Measurements from ENCODE around the gene MMP17. TPM values are rescaled to one million over a fixed set of nuclear protein-coding genes. Genes with fewer than 3 reads are reported as not detected.

MMP17 gene
- total RNA-seq, 4 donors from 2014 or later = 2.6 to 23.6 (median 12.4) TPM

DNA sequence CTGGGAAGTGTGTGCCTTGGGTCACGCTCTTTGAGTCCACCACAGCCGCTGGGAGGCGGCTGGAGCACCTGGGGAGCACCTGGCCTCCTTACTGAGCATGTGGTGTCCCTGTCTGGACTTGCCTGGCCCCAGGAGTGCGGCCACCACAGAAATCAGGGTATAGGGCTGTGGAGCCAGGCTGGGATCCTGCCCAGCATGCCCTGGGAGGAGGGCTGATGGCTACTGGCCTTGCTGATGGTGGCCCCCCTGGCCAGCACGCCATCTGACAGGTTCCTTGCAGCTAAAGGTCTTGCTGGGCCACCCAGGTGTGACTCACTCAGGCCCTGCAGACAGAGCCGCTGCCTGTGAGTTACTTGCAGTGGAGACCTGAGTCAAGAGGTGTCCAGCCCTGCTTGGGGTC lies 72.2 kb downstream of the MMP17 start:
- H3K9me3 ChIP-seq = no peaks in the 10 kb centered on the region
- no peak overlapping the region for H3K27ac ChIP-seq
- intact Hi-C loops (cut with DNase I; ENCODE audit: low total_unique reads) = no loop called here
- 96% methylated on average over 4 of the region's 6 CpGs; no CpG with 5 or more reads in 1 of the 2 donors for WGBS, 2 donors (ENCODE audit: low coverage in 1 of 2)
- in situ Hi-C loops (cut with MboI; ENCODE audit: low pct_ligation_motif_present in 1 of 4, low pct_unique_long_range_greater_than_20kb in 1 of 4, low sequenced_read_pairs in 3 of 4) = no loop called here
- TF ChIP-seq POLR2A (IDR thresholded peaks at IDR 0.05) (no peak), EP300 (IDR thresholded peaks at IDR 0.05; ENCODE audit: low read depth) (no peak), POLR2AphosphoS5 (IDR thresholded peaks at IDR 0.05) (no peak)
- TF ChIP-seq, protein P1, sequence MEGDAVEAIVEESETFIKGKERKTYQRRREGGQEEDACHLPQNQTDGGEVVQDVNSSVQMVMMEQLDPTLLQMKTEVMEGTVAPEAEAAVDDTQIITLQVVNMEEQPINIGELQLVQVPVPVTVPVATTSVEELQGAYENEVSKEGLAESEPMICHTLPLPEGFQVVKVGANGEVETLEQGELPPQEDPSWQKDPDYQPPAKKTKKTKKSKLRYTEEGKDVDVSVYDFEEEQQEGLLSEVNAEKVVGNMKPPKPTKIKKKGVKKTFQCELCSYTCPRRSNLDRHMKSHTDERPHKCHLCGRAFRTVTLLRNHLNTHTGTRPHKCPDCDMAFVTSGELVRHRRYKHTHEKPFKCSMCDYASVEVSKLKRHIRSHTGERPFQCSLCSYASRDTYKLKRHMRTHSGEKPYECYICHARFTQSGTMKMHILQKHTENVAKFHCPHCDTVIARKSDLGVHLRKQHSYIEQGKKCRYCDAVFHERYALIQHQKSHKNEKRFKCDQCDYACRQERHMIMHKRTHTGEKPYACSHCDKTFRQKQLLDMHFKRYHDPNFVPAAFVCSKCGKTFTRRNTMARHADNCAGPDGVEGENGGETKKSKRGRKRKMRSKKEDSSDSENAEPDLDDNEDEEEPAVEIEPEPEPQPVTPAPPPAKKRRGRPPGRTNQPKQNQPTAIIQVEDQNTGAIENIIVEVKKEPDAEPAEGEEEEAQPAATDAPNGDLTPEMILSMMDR (IDR thresholded peaks at IDR 0.05) = no peak
- peaks cover 22 to 32% (median 30%) of the 10 kb centered on the region in 4 donors for H3K4me1 ChIP-seq
- H3K4me3 ChIP-seq = no peak overlapping the region
- H3K27me3 ChIP-seq = no peaks in the 10 kb centered on the region
- no peak for DNase-seq
- no peaks in the 10 kb centered on the region for H3K36me3 ChIP-seq

Small RNA genes lying within 50 kb of the gene (small RNA-seq; reads per million reads assigned to genes)
- gene RNA5SP378 (0 to 0.12 (median 0) reads per million in 4 donors), gene RNU6-1017P (0 reads per million in 4 donors)

Other genes starting within 250 kb of the MMP17 start
- gene SFSWAP, start 117.3 kb upstream of the MMP17 start, total RNA-seq = 10 to 100 TPM; 45.9 to 66.2 (median 55.4) TPM
- 100 to 1,000 TPM in 1 of 4 donors, 10 to 100 TPM in 3; 17.5 to 140 (median 28.0) TPM for gene ULK1, start 66.2 kb downstream of the MMP17 start, total RNA-seq
- 10 to 100 TPM; 11.9 to 48.8 (median 23.1) TPM for gene PUS1, start 100.9 kb downstream of the MMP17 start, total RNA-seq
- 10 to 100 TPM; 25.4 to 67.3 (median 37.5) TPM for gene EP400, start 121.5 kb downstream of the MMP17 start, total RNA-seq